Measurements from ENCODE around the gene DIRAS1. TPM values are rescaled to one million over a fixed set of nuclear protein-coding genes. Genes with fewer than 3 reads are reported as not detected.

The DIRAS1 gene
- total RNA-seq, 1 experiment from 2014 or later = 33.7 TPM

GRCh38 chr19:2759965-2760364, 38.8 kb upstream of the DIRAS1 start:
- intact Hi-C loops (cut with micrococcal nuclease) = no loop called here
- Histone ChIP-seq H3K4me1 (ENCODE audit: control insufficient read depth in 1 of 2, insufficient read depth in 2 of 2, low read length in 2 of 2) (no peaks in the 10 kb centered on the region), H3K9ac (ENCODE audit: low read length) (no peak overlapping the region), H4K20me1 (ENCODE audit: insufficient read depth) (no peaks in the 10 kb centered on the region), H2AFZ (ENCODE audit: low read depth, low read length, poor library complexity, severe bottlenecking) (no peak overlapping the region), H3K36me3 (ENCODE audit: control insufficient read depth in 1 of 2, insufficient read depth in 2 of 2, low read length in 2 of 2) (peaks cover 22 to 57% of the 10 kb centered on the region in 2 experiments; a peak in 3 of 4 replicates), H3K9me2 (ENCODE audit: insufficient read depth) (no peaks in the 10 kb centered on the region), H3K27ac (ENCODE audit: low read depth, low read length) (no peak overlapping the region), H3K4me3 (replicated peaks in 1 of 2; ENCODE audit: low read depth in 1 of 2, low read length in 2 of 2) (no peak overlapping the region), H3K4me2 (ENCODE audit: low read length) (no peak overlapping the region), H3K27me3 (ENCODE audit: insufficient read depth, low read length) (no peaks in the 10 kb centered on the region), H3K9me3 (ENCODE audit: control insufficient read depth in 1 of 2, insufficient read depth in 1 of 2, low read depth in 1 of 2, low read length in 2 of 2) (no peaks in the 10 kb centered on the region), H3K79me2 (ENCODE audit: insufficient read depth, low read length) (peaks cover 5% of the 10 kb centered on the region; the same call in 1 of the 2 replicates)
- DNase-seq (ENCODE audit: low read depth, low spot score) = no peak
- TF ChIP-seq EGR1 (IDR thresholded peaks at IDR 0.05; ENCODE audit: low read depth) (no peak), ZFX (IDR thresholded peaks at IDR 0.05) (no peak), SP1 (IDR thresholded peaks at IDR 0.05; ENCODE audit: low read depth) (no peak)
- ATAC-seq = no peak
- no TSS peak for BruUV-seq (replicated peaks)
- POLR2A ChIA-PET = no interaction called here
- CTCF ChIA-PET = no interaction called here
- RAD21 ChIA-PET (ENCODE audit: low non-redundant PET in 1 of 2, low total read pairs in 2 of 2, uncharacterized antibody in 2 of 2, unreplicated experiment in 2 of 2) = interaction anchor here in 1 of 2 experiments (0.6 kb wide), 1 partner anchor 1776 kb away, joined by 4 read pairs; no protein-coding TSS in a partner anchor

GRCh38 chr19:2759362-2759761, 38.2 kb upstream of the DIRAS1 start:
- ATAC-seq = no peak
- Histone ChIP-seq H3K79me2 (ENCODE audit: insufficient read depth, low read length) (peaks cover 5% of the 10 kb centered on the region; the same call in 1 of the 2 replicates), H4K20me1 (ENCODE audit: insufficient read depth) (no peaks in the 10 kb centered on the region), H3K9ac (ENCODE audit: low read length) (no peak overlapping the region), H3K4me2 (ENCODE audit: low read length) (no peak overlapping the region), H3K9me3 (ENCODE audit: control insufficient read depth in 1 of 2, insufficient read depth in 1 of 2, low read depth in 1 of 2, low read length in 2 of 2) (no peaks in the 10 kb centered on the region), H3K4me1 (ENCODE audit: control insufficient read depth in 1 of 2, insufficient read depth in 2 of 2, low read length in 2 of 2) (no peaks in the 10 kb centered on the region), H3K36me3 (ENCODE audit: control insufficient read depth in 1 of 2, insufficient read depth in 2 of 2, low read length in 2 of 2) (peaks cover 22 to 56% of the 10 kb centered on the region in 2 experiments; a peak in 3 of 4 replicates), H3K9me2 (ENCODE audit: insufficient read depth) (no peaks in the 10 kb centered on the region), H2AFZ (ENCODE audit: low read depth, low read length, poor library complexity, severe bottlenecking) (no peak overlapping the region), H3K27ac (ENCODE audit: low read depth, low read length) (no peak overlapping the region), H3K4me3 (replicated peaks in 1 of 2; ENCODE audit: low read depth in 1 of 2, low read length in 2 of 2) (no peak overlapping the region), H3K27me3 (ENCODE audit: insufficient read depth, low read length) (no peaks in the 10 kb centered on the region)
- ChIA-PET CTCF (no interaction called here), RAD21 (ENCODE audit: low non-redundant PET in 1 of 2, low total read pairs in 2 of 2, uncharacterized antibody in 2 of 2, unreplicated experiment in 2 of 2) (no interaction called here), POLR2A (no interaction called here)
- intact Hi-C loops (cut with micrococcal nuclease) = no loop called here
- BruUV-seq (replicated peaks) = no TSS peak
- no peak for TF ChIP-seq RAD21 (IDR thresholded peaks at IDR 0.05; ENCODE audit: low read depth)
- no peak for TF ChIP-seq SP1 (IDR thresholded peaks at IDR 0.05; ENCODE audit: low read depth)
- TF ChIP-seq TCF7L2 (IDR thresholded peaks at IDR 0.05; ENCODE audit: borderline replicate concordance, extremely low read depth, insufficient read depth, insufficient read length) = no peak
- no peak for TF ChIP-seq EGR1 (IDR thresholded peaks at IDR 0.05; ENCODE audit: low read depth)
- no peak for DNase-seq (ENCODE audit: low read depth, low spot score)
